GM12891 (cell line): ENCODE data around the gene THADA.
A peak's percentile ranks its signal among the peaks of the same experiment; 100 is the strongest.

ENCODE experiments used
- DNase-seq: peaks from one replicate; pipeline ENCODE4 v3.0.0; 2011; ENCODE audit warnings: low spot score; ENCODE audit not compliant: insufficient read length
- FAIRE-seq: peaks from 2 replicates; lab custom pipeline; 2011; peaks lifted over from hg19 to GRCh38; lab: Jason Lieb, UNC
- PAX5 ChIP-seq: IDR thresholded peaks from 2 replicates; pipeline ENCODE4 v1.6.1; 2011; ENCODE audit warnings: low read length, moderate library complexity, mild to moderate bottlenecking; ENCODE audit not compliant: insufficient read depth, severe bottlenecking
- POLR2A ChIP-seq: IDR thresholded peaks from 2 replicates; pipeline ENCODE4 v1.6.1; 2011; ENCODE audit warnings: low read depth, low read length, control low read depth
- POLR2AphosphoS5 ChIP-seq: IDR thresholded peaks from 2 replicates; pipeline ENCODE4 v1.6.1; 2011; ENCODE audit warnings: low read depth, low read length, control low read depth
- POU2F2 ChIP-seq: IDR thresholded peaks from 2 replicates; pipeline ENCODE4 v1.6.1; 2011; ENCODE audit warnings: low read depth, mild to moderate bottlenecking, control low read depth, low read length, moderate library complexity
- SPI1 ChIP-seq: IDR thresholded peaks from 2 replicates; pipeline ENCODE4 v1.6.1; 2011; ENCODE audit warnings: low read depth, low read length, control low read depth
- TAF1 ChIP-seq: IDR thresholded peaks from 2 replicates; pipeline ENCODE4 v1.6.1; 2011; ENCODE audit warnings: low read depth, low read length, control low read depth

Gene THADA

DNA sequence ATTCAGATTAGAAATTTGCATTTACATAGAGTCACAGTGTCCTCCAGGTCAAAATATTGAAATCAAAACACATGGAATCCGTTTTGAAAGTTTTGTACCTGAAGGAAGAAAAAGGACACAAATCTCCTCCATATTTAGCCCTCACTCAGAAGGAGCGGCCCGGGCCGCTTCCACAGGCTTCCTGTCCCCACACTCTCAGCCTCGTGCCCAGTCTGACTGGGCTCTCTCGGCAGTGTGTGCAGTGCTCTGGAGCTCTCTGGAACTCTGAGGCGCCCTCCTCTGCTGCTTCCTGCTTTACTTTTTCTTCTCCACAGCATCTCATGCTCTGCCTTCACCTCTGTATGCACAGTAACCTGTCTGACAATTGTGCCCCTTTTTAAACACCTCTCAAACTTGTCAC, 347.2 kb downstream of the THADA start:
- no peak for FAIRE-seq
- no peak for DNase-seq
- no peak for TF ChIP-seq TAF1

DNA sequence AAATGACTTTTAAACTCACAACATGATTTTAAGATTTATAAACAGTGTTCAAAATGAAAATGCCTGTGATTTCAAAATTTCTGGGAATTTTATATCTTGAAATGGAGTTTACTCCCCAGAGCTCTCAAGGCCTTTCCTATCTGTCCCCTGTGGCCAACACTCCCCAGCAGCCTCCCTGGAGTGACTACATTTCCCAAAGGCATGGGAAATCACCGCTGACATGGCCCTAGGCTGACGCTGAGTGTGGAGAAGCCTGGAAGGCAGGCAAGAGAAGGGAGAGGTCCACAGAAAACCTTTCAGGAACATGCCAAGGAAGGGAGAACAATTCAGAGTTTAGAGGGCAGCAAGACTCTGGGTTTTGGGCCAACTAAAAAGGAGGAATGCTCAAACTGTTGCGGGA, 349.2 kb downstream of the THADA start:
- DNase-seq (no peak), FAIRE-seq (no peak)
- TF ChIP-seq TAF1 (no peak), POU2F2 (no peak), PAX5 (no peak), SPI1 (no peak), POLR2AphosphoS5 (no peak), POLR2A (no peak)

GRCh38 chr2:43241558-43241957, 354.3 kb downstream of the THADA start:
- DNase-seq (no peak), FAIRE-seq (no peak)
- TF ChIP-seq TAF1 (no peak), SPI1 (no peak), PAX5 (no peak), POU2F2 (no peak), POLR2AphosphoS5 (no peak), POLR2A (no peak)

DNA sequence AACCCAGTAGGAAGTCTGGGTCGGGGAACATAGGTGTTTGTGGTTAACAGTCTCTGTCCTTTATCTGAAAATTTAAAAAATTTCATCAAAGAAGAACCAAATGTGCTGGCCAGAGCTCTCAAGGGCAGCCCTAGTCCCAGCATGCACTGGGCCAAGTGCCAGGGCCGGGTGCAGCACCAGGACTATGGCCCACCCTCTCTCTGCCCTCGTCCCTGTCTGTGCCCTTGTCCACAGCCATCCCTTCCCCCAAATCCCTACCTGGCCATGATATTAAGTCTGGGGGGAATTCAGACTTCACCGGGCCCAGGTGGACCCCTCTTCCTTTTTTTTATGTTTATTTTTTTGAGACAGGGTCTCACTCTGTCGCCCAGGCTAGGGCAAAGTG, 355.1 kb downstream of the THADA start:
- DNase-seq (no peak), FAIRE-seq (no peak)
- no peak for TF ChIP-seq POLR2AphosphoS5
- TF ChIP-seq SPI1, result no peak
- TF ChIP-seq POU2F2, result no peak
- no peak for TF ChIP-seq PAX5
- no peak for TF ChIP-seq TAF1
- TF ChIP-seq POLR2A, result no peak

GRCh38 chr2:43239981-43240765, 355.7 kb downstream of the THADA start:
- TF ChIP-seq POU2F2 (no peak), POLR2A (no peak), SPI1 (peak; percentile 86), TAF1 (no peak), POLR2AphosphoS5 (no peak)
- FAIRE-seq (peak; percentile 80), DNase-seq (no peak)

DNA sequence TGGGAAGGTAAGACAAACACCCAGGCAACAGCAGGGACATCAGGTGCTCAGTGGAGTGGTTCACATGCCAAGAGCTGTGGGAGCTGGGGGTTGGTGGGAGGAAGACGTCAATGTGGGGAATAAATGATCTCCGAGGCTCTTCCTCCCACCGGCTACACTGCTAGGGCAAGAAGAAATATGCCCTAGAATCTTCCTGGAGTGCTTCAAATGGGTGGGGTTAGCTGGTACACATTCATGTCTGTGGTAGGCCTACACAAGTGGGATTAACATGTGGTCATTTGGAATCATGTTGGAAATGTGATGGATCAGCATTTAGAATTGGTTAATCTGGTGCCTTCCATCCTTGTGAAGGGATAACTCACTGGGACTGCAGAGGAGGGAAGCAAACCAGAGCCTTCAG, 357.0 kb downstream of the THADA start:
- DNase-seq (no peak), FAIRE-seq (peak; percentile 5)
- TF ChIP-seq POU2F2 (no peak), TAF1 (no peak), POLR2AphosphoS5 (no peak), SPI1 (no peak), POLR2A (no peak), PAX5 (no peak)

GRCh38 chr2:43238176-43238575, 357.7 kb downstream of the THADA start:
- no peak for TF ChIP-seq PAX5
- no peak for TF ChIP-seq POLR2AphosphoS5
- TF ChIP-seq POU2F2, result no peak
- TF ChIP-seq TAF1, result no peak
- no peak for TF ChIP-seq SPI1
- TF ChIP-seq POLR2A, result no peak
- no peak for FAIRE-seq
- DNase-seq, result no peak

DNA sequence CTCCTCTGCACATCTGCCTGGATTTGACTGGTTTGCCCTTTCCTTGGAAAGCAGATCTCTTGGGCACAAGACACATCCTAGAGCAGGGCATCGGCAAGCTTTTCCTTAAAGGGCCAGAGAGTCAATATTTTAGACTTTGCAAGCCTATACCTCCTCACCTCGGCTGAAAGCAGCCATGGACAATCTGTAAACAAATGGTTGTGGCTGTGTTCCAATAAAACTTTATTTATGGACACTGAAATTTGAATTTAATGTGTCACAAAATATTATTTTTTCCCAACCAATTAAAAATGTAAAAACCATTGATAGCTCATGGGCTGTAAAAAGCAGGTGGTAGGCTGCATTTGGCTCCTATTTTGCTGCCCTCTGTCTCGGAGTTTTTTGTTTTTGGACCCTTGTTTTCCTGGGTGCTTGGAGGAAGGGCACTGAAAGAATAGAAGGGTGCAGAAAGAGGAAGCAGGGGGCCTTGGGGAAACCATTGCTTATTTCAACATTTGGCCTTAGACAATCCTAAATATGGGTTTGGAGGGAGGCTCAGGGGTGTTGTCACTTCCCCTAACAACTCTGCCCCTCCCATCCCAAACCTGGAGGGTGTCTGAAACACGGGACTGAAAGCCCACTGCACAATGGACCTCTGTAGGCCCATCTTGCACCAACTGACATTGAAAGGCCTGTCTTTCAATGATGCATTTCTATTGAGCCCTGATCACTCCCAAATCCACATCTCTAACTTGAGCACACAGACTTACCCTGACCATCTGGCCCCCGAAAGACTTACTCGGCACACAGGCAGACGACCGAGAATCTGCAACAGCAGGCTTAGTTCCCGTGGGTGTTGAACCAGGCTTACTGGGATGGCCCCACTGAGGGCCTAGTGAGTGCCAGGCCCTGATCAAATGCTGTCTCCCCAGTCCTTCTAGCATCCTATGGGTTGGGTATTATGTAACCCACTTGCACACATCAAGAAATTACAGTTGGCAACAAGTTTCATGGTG, 362.3 kb downstream of the THADA start:
- no peak for DNase-seq
- no peak for TF ChIP-seq POLR2AphosphoS5
- TF ChIP-seq PAX5, result no peak
- peak; percentile 51; the same call in 1 of the 2 replicates for TF ChIP-seq SPI1
- no peak for TF ChIP-seq TAF1
- no peak for FAIRE-seq

DNA sequence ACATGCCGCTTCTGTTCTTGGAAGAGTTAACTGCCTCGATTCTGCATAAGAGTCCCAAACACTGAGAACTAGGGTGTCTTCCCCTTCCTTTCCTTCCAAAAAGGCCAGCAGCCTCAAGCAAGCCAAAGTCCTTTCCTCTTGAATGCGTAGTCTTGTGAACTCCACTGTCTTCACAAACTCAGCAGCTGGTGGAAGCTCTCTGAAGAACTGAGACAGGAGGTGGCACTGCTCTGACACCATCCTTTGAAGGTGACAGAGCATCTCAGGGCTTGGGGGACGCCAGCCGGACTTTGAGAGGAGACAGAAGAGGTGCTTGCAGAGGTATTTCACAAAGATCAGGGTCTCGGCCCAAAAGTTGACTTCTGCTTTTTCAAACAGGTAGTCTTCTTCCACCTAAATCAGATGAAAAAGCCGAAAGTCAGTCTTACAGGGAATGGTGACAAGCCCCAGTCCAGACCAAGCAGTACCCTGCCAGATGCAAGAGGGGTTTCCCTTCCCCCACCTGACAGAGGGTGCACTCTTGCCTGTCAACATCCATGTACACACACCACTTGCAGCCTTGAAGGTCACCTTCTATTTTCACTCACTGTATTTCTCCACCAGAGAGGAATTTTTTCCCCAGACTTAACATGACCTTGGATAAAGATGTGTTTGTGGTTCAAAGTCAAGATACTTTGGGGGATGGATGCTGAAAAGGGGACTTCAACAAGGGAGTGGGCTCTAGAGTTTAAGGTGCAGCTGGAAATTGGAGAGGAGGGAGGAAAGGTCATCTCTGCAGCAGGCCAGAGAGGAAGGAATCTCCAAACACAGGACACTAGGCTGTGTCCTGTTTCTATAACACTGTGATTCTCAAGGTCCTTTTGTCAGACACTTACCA, 364.6 kb downstream of the THADA start:
- no peak for FAIRE-seq
- TF ChIP-seq SPI1 (0 out of 2 replicates have a peak, but pooled peaks have one; percentile 3), POU2F2 (no peak), PAX5 (no peak)
- DNase-seq, result no peak
